ENCODE data around the gene TAX1BP1.
"Not testable (repeated sequence)": the region's sequence is repeated elsewhere in the genome, so short reads cannot be mapped to it uniquely, and the experiment has no call there.

The TAX1BP1 gene

GRCh38 chr7:27737178-27737577 lies 2.8 kb upstream of the TAX1BP1 start:
- no peak for DNase-seq (ENCODE audit: low read depth)

GRCh38 chr7:27737616-27738015 lies 2.3 kb upstream of the TAX1BP1 start:
- H3K4me3 ChIP-seq (ENCODE audit: low read depth, low read length): no peak overlapping the region
- no peak for DNase-seq (ENCODE audit: low read depth)

More at GRCh38 chr7:27737178-27737577, 2.8 kb upstream of the TAX1BP1 start:
- no peak overlapping the region for H3K4me3 ChIP-seq (ENCODE audit: low read depth, low read length)

- H3K4me3 ChIP-seq (ENCODE audit: low read depth, low read length): peak overlapping the region; percentile 98
- DNase-seq (ENCODE audit: low read depth): no peak
Observed at GRCh38 chr7:27739301-27739908, 557 bp upstream of the TAX1BP1 start.

- peak; percentile 18 for DNase-seq (ENCODE audit: low read depth)
- H3K4me3 ChIP-seq (ENCODE audit: low read depth, low read length): peak overlapping the region; percentile 98
Observed at GRCh38 chr7:27740449-27741086, 606 bp downstream of the TAX1BP1 start.

GRCh38 chr7:27742091-27742710 lies 2.2 kb downstream of the TAX1BP1 start:
- DNase-seq (ENCODE audit: low read depth); H3K4me3 ChIP-seq (ENCODE audit: low read depth, low read length): not testable (repeated sequence)

- H3K4me3 ChIP-seq (ENCODE audit: low read depth, low read length): peak overlapping the region; percentile 5
- peak; percentile 39 for DNase-seq (ENCODE audit: low read depth)
Observed at GRCh38 chr7:27745064-27745583, 5.2 kb downstream of the TAX1BP1 start.

- no peak overlapping the region for H3K4me3 ChIP-seq (ENCODE audit: low read depth, low read length)
- no peak for DNase-seq (ENCODE audit: low read depth)
Observed at GRCh38 chr7:27746486-27746885, 6.5 kb downstream of the TAX1BP1 start.

GRCh38 chr7:27746978-27747377 lies 7.0 kb downstream of the TAX1BP1 start:
- no peak for DNase-seq (ENCODE audit: low read depth)

GRCh38 chr7:27747589-27748368 lies 7.8 kb downstream of the TAX1BP1 start:
- no peak overlapping the region for H3K4me3 ChIP-seq (ENCODE audit: low read depth, low read length)
- no peak for DNase-seq (ENCODE audit: low read depth)

More at GRCh38 chr7:27746978-27747377, 7.0 kb downstream of the TAX1BP1 start:
- H3K4me3 ChIP-seq (ENCODE audit: low read depth, low read length): no peak overlapping the region

GRCh38 chr7:27750316-27750715 lies 10.4 kb downstream of the TAX1BP1 start:
- DNase-seq (ENCODE audit: low read depth): no peak

GRCh38 chr7:27751888-27752660 lies 12.1 kb downstream of the TAX1BP1 start:
- no peak overlapping the region for H3K4me3 ChIP-seq (ENCODE audit: low read depth, low read length)
- no peak for DNase-seq (ENCODE audit: low read depth)

More at GRCh38 chr7:27750316-27750715, 10.4 kb downstream of the TAX1BP1 start:
- no peak overlapping the region for H3K4me3 ChIP-seq (ENCODE audit: low read depth, low read length)

GRCh38 chr7:27753863-27754262 lies 13.9 kb downstream of the TAX1BP1 start:
- DNase-seq (ENCODE audit: low read depth): no peak

GRCh38 chr7:27756298-27756697 lies 16.3 kb downstream of the TAX1BP1 start:
- H3K4me3 ChIP-seq (ENCODE audit: low read depth, low read length): no peak overlapping the region
- no peak for DNase-seq (ENCODE audit: low read depth)

More at GRCh38 chr7:27753863-27754262, 13.9 kb downstream of the TAX1BP1 start:
- no peak overlapping the region for H3K4me3 ChIP-seq (ENCODE audit: low read depth, low read length)

GRCh38 chr7:27759491-27759890 lies 19.5 kb downstream of the TAX1BP1 start:
- no peak for DNase-seq (ENCODE audit: low read depth)
- no peak overlapping the region for H3K4me3 ChIP-seq (ENCODE audit: low read depth, low read length)

- H3K4me3 ChIP-seq (ENCODE audit: low read depth, low read length): no peak overlapping the region
Observed at GRCh38 chr7:27762062-27762461, 22.1 kb downstream of the TAX1BP1 start.

GRCh38 chr7:27763983-27764508 lies 24.1 kb downstream of the TAX1BP1 start:
- no peak overlapping the region for H3K4me3 ChIP-seq (ENCODE audit: low read depth, low read length)
- DNase-seq (ENCODE audit: low read depth): no peak

More at GRCh38 chr7:27762062-27762461, 22.1 kb downstream of the TAX1BP1 start:
- no peak for DNase-seq (ENCODE audit: low read depth)

GRCh38 chr7:27765841-27766240 lies 25.9 kb downstream of the TAX1BP1 start:
- H3K4me3 ChIP-seq (ENCODE audit: low read depth, low read length): no peak overlapping the region
- DNase-seq (ENCODE audit: low read depth): no peak

GRCh38 chr7:27767374-27767773 lies 27.4 kb downstream of the TAX1BP1 start:
- DNase-seq (ENCODE audit: low read depth): no peak
- H3K4me3 ChIP-seq (ENCODE audit: low read depth, low read length): no peak overlapping the region

- no peak overlapping the region for H3K4me3 ChIP-seq (ENCODE audit: low read depth, low read length)
- DNase-seq (ENCODE audit: low read depth): no peak
Observed at GRCh38 chr7:27771111-27771510, 31.1 kb downstream of the TAX1BP1 start.

Measured in skeletal muscle cell (primary cell).